ENCODE results near the gene STAT4. TPM values are rescaled to one million over a fixed set of nuclear protein-coding genes. Genes with fewer than 3 reads are reported as not detected.
A peak's percentile ranks its signal among the peaks of the same experiment; 100 is the strongest.

Gene STAT4
- total RNA-seq, 1 donor from 2014 or later, result 2.1 TPM

DNA sequence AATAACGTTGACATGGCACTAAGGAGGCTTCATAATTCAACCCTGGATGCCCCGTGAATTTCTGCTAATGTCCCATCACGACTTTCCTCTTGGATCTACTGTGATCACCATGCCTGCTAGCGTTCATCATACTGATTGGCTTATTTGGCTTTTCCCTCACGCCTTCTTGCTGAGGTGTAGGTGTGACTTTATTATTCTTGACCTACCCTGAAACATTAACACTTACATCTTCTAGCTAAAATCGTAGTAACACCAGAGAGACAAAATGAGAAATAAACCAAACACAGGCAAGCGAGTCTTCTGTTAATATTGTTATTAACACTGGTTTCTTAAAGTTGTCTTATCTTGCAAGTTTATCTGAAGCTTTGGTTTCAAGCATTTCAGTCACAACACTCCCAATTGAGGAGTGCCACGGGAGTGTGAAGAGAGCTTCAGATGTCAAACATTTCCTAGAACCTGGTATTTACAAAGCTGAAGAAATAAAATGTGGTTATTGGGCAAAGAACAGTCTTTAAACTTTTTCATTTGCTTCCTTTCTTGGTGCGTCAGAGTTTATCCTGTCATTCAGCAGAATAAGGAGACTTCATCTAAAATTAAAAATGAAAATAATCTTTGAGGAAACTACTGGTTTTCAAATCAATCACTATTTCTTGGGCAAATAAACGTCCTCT lies 121.4 kb downstream of the STAT4 start:
- Mint-ChIP-seq H3K4me1 (ENCODE audit: unreplicated experiment) (peaks cover 13% of the 10 kb centered on the region), H3K36me3 (no peaks in the 10 kb centered on the region), H3K27ac (no peak overlapping the region), H3K9me3 (no peaks in the 10 kb centered on the region), H3K4me3 (no peak overlapping the region), H3K27me3 (no peaks in the 10 kb centered on the region)
- no peak for DNase-seq (ENCODE audit: extremely low spot score, unreplicated experiment)
- TF ChIP-seq, protein P1, sequence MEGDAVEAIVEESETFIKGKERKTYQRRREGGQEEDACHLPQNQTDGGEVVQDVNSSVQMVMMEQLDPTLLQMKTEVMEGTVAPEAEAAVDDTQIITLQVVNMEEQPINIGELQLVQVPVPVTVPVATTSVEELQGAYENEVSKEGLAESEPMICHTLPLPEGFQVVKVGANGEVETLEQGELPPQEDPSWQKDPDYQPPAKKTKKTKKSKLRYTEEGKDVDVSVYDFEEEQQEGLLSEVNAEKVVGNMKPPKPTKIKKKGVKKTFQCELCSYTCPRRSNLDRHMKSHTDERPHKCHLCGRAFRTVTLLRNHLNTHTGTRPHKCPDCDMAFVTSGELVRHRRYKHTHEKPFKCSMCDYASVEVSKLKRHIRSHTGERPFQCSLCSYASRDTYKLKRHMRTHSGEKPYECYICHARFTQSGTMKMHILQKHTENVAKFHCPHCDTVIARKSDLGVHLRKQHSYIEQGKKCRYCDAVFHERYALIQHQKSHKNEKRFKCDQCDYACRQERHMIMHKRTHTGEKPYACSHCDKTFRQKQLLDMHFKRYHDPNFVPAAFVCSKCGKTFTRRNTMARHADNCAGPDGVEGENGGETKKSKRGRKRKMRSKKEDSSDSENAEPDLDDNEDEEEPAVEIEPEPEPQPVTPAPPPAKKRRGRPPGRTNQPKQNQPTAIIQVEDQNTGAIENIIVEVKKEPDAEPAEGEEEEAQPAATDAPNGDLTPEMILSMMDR (conservative IDR thresholded peaks at IDR 0.05), result no peak

DNA sequence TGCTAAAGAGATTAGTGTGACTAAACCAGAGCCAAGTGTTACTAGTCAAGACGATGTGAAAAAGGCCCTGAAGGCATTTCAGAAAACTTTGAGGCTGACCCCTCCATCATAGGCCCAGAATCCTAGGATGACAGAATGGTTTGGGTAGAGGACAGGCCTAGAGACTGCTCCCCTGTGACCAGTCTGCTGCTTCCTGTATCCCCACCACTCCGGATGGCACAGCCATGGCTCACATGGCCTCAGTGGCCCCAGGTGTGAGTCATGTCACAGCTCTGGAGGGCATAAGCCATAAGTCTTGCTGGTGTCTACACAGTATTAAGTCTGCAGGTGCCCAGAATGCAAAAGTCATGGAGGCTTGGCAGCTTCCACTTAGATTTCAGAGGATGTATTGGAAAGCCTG lies 124.4 kb downstream of the STAT4 start:
- no peaks in the 10 kb centered on the region for H3K9me3 Mint-ChIP-seq
- H3K4me1 Mint-ChIP-seq (ENCODE audit: unreplicated experiment), result peaks cover 5% of the 10 kb centered on the region
- no peak for DNase-seq (ENCODE audit: extremely low spot score, unreplicated experiment)
- H3K4me3 Mint-ChIP-seq, result no peak overlapping the region
- no peaks in the 10 kb centered on the region for H3K27me3 Mint-ChIP-seq
- TF ChIP-seq, protein P1 (conservative IDR thresholded peaks at IDR 0.05), result no peak
- no peaks in the 10 kb centered on the region for H3K36me3 Mint-ChIP-seq
- H3K27ac Mint-ChIP-seq, result no peak overlapping the region

DNA sequence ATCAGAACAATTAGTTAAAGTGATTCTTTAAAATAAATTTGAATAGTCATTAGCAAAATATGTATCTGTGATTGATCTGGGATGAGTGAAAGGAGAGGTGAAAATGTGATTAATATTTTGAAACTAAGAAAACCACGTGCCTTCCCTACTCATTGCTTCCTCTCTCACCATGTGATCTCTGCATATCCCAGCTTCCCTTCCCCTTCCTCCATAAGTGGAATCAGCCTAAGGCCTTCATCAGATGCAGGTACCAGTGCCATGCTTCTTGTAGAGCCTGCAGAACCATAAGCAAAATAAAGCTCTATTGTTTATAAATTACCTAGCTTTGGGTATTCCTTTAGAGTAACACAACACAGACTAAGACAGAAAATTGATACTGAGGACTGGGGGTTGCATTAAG lies 125.7 kb downstream of the STAT4 start:
- H3K27me3 Mint-ChIP-seq, result no peaks in the 10 kb centered on the region
- no peaks in the 10 kb centered on the region for H3K36me3 Mint-ChIP-seq

DNA sequence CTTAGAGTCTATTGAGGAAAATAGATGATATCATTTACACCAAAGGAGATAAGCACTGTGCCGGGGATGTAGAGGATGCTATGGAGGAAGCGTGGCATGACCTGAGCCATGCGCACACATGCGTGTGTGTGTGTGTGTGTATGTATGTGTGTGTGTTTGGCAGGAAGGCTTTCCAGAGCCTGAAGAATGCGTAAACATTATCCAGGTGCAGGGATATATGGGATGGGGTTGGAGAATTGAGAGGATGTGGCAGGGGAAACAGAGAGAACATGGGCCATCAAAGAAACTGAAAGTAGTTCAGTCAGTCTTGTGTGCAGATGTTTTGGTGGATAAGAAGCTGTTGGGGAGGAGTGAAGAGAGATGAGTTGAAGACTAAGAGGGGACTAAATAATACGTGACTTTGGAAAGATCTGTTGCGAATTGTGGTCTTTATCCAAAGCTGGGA lies 127.5 kb downstream of the STAT4 start:
- no peak overlapping the region for H3K4me3 Mint-ChIP-seq
- no peak overlapping the region for H3K27ac Mint-ChIP-seq
- no peak for DNase-seq (ENCODE audit: extremely low spot score, unreplicated experiment)
- no peaks in the 10 kb centered on the region for H3K36me3 Mint-ChIP-seq
- no peaks in the 10 kb centered on the region for H3K27me3 Mint-ChIP-seq
- TF ChIP-seq, protein P1 (conservative IDR thresholded peaks at IDR 0.05), result no peak
- no peaks in the 10 kb centered on the region for H3K9me3 Mint-ChIP-seq
- H3K4me1 Mint-ChIP-seq (ENCODE audit: unreplicated experiment), result no peaks in the 10 kb centered on the region

More for the DNA sequence above, 125.7 kb downstream of the STAT4 start:
- DNase-seq (ENCODE audit: extremely low spot score, unreplicated experiment), result no peak
- TF ChIP-seq, protein P1 (conservative IDR thresholded peaks at IDR 0.05), result no peak
- H3K4me3 Mint-ChIP-seq, result no peak overlapping the region
- no peaks in the 10 kb centered on the region for H3K9me3 Mint-ChIP-seq
- H3K27ac Mint-ChIP-seq, result no peak overlapping the region
- H3K4me1 Mint-ChIP-seq (ENCODE audit: unreplicated experiment), result no peaks in the 10 kb centered on the region

DNA sequence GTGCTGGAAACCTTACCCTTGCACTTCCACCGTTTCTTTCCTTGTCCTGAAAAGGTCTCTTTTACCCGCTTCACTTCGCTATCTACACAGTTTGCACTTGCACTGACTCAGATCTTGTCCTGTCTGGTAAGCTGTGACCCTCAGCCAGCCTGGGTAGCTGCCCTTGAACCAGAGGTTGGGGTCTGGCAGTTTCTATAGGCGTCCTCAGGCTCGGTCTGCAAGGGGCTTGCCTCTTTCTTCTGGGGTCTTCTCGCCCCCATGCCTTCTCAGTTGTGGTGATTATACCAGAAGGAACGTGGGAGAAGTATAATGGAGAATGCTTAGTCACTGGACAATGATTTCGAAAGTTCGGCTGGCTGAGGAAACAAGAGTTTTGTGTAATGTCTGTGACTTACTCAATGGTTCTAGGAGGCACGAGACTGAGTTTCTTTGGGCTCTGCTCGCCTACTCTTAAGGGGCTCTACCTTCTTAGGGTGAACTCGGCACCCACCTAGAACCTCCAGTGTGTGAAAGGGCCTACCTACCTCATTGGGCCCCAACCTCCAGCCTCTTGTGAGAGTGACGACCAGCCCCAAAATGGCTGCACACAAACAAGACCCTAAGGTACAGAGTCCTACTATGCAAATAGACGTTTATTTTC lies 129.9 kb downstream of the STAT4 start:
- no peak for DNase-seq (ENCODE audit: extremely low spot score, unreplicated experiment)
- Mint-ChIP-seq H3K36me3 (no peaks in the 10 kb centered on the region), H3K9me3 (no peaks in the 10 kb centered on the region), H3K27me3 (peaks cover 7% of the 10 kb centered on the region), H3K4me3 (no peak overlapping the region), H3K27ac (no peak overlapping the region), H3K4me1 (ENCODE audit: unreplicated experiment) (no peaks in the 10 kb centered on the region)
- TF ChIP-seq, protein P1 (conservative IDR thresholded peaks at IDR 0.05), result peak; percentile 24

Measured in type B pancreatic cell (in vitro differentiated cells).